Keratinocyte (primary cell): ENCODE data around the gene ADSS2. TPM values are rescaled to one million over a fixed set of nuclear protein-coding genes. Genes with fewer than 3 reads are reported as not detected.

Experiments
- DNase-seq: peaks from one replicate; pipeline ENCODE4 v3.0.0-alpha.2; 2011; ENCODE audit warnings: low read depth, missing footprints, low spot score
- FAIRE-seq: peaks from 2 replicates; lab custom pipeline; 2011; peaks lifted over from hg19 to GRCh38; lab: Jason Lieb, UNC
- H2AFZ ChIP-seq: 2 replicates; pipeline ENCODE4 v1.6.0; 2012; ENCODE audit warnings: low read length, control low read depth, inconsistent platforms; ENCODE audit not compliant: control insufficient read depth
- H3K27ac ChIP-seq: 2 replicates; pipeline ENCODE4 v1.5.1; 2011; ENCODE audit warnings: low read length; ENCODE audit not compliant: control insufficient read depth, insufficient read depth
- H3K27me3 ChIP-seq: 3 replicates; pipeline ENCODE4 v1.6.0; 2011; ENCODE audit warnings: low read length; ENCODE audit not compliant: control insufficient read depth, insufficient read depth; ENCODE audit errors: extremely low read depth
- H3K36me3 ChIP-seq, 2 experiments: 2 replicates in 1 of 2; 3 replicates in 1 of 2; pipeline ENCODE4 v1.5.1; 2011; ENCODE audit warnings: low read length in 2 of 2, mild to moderate bottlenecking in 1 of 2; ENCODE audit not compliant: control insufficient read depth in 2 of 2, insufficient read depth in 2 of 2; ENCODE audit errors: extremely low read depth in 1 of 2
- H3K4me1 ChIP-seq: 3 replicates; pipeline ENCODE4 v1.5.1; 2011; ENCODE audit warnings: low read length; ENCODE audit not compliant: control insufficient read depth, insufficient read depth; ENCODE audit errors: extremely low read depth
- H3K4me2 ChIP-seq: 3 replicates; pipeline ENCODE4 v1.6.0; 2011; ENCODE audit warnings: low read depth, low read length; ENCODE audit not compliant: control insufficient read depth, insufficient read depth; ENCODE audit errors: extremely low read depth
- H3K4me3 ChIP-seq, 3 experiments: fragments of 200-600 bp in 1 of 3; sonication (generic) in 1 of 3; 2 replicates in 2 of 3; 3 replicates in 1 of 3; pipeline ENCODE4 v1.5.1; 2011 to 2016; ENCODE audit warnings: low read length in 3 of 3, mild to moderate bottlenecking in 3 of 3, control low read depth in 2 of 3, inconsistent platforms in 1 of 3, low read depth in 1 of 3, mixed read lengths in 1 of 3, mixed run types in 1 of 3, moderate library complexity in 1 of 3; ENCODE audit not compliant: control insufficient read depth in 2 of 3, insufficient read depth in 2 of 3; ENCODE audit errors: extremely low read depth in 1 of 3
- H3K79me2 ChIP-seq: 2 replicates; pipeline ENCODE4 v1.6.0; 2012; ENCODE audit warnings: low read length; ENCODE audit not compliant: control insufficient read depth, insufficient read depth
- H3K9ac ChIP-seq: 3 replicates; pipeline ENCODE4 v1.6.0; 2011; ENCODE audit warnings: low read length; ENCODE audit not compliant: control insufficient read depth, insufficient read depth; ENCODE audit errors: extremely low read depth
- H3K9me1 ChIP-seq: 3 replicates; pipeline ENCODE4 v1.6.0; 2011; ENCODE audit warnings: low read length; ENCODE audit not compliant: control insufficient read depth, insufficient read depth; ENCODE audit errors: extremely low read depth
- H3K9me3 ChIP-seq: 2 replicates; pipeline ENCODE4 v1.5.1; 2012; ENCODE audit warnings: low read depth, low read length; ENCODE audit not compliant: control insufficient read depth
- H4K20me1 ChIP-seq: 3 replicates; pipeline ENCODE4 v1.6.0; 2011; ENCODE audit warnings: low read length; ENCODE audit not compliant: control insufficient read depth, insufficient read depth; ENCODE audit errors: extremely low read depth
- EZH2 ChIP-seq: IDR thresholded peaks from one replicate; pipeline ENCODE4 v1.6.1; 2012; ENCODE audit warnings: inconsistent platforms, mild to moderate bottlenecking, low read length, moderate library complexity
- dilution Hi-C: fragments of 300-500 bp; cut with MboI; formaldehyde crosslinking; loops from one replicate; pipeline ENCODE4 v1.7.0; 2020; ENCODE audit warnings: low sequenced_read_pairs; ENCODE audit not compliant: extremely low pct_ligation_motif_present
- polyA plus RNA-seq, 5 experiments: library from polyadenylated mRNA; depleted of rRNA in 3 of 5; stranded (reverse) in 3 of 5; stranded (forward) in 1 of 5; unstranded in 1 of 5; fragments of >200 nt; gene quantifications; 1 replicate in 1 of 5; 2 replicates in 3 of 5; 3 replicates in 1 of 5; pipeline versions ENCODE4 v1.2.1 to v1.2.3, GENCODE V29; 2011 to 2012; ENCODE audit warnings: missing spikeins in 2 of 5, low read depth in 1 of 5, low replicate concordance in 1 of 5
- TF ChIP-seq, protein P1 (sequence below), 3 experiments: IDR thresholded peaks in 1 of 3; conservative IDR thresholded peaks in 1 of 3; optimal IDR thresholded peaks in 1 of 3; 2 replicates in 2 of 3; 3 replicates in 1 of 3; pipeline versions ENCODE3 to v1.5.1; 2011; ENCODE audit warnings: low read length in 3 of 3, mild to moderate bottlenecking in 3 of 3, moderate library complexity in 2 of 3, control low read depth in 1 of 3, inconsistent platforms in 1 of 3; ENCODE audit not compliant: insufficient read depth in 2 of 3; ENCODE audit errors: extremely low read depth in 1 of 3

Gene ADSS2
- polyA plus RNA-seq, 1 donor (not counting 4 experiments of a cell fraction or from before 2014, with no cell fraction given) = 53.5 TPM

GRCh38 chr1:244413736-244414135 is 38.0 kb downstream of the ADSS2 start:
- no peak for DNase-seq
- H3K36me3 ChIP-seq = peaks cover 16 to 25% of the 10 kb centered on the region in 2 experiments

GRCh38 chr1:244412176-244412575 is 39.5 kb downstream of the ADSS2 start:
- Histone ChIP-seq H3K27me3 (no peaks in the 10 kb centered on the region), H3K9me3 (no peaks in the 10 kb centered on the region), H3K9me1 (no peaks in the 10 kb centered on the region), H4K20me1 (no peaks in the 10 kb centered on the region), H3K79me2 (no peaks in the 10 kb centered on the region), H3K9ac (no peak overlapping the region), H3K4me3 (no peak overlapping the region), H3K4me2 (no peak overlapping the region), H2AFZ (no peak overlapping the region), H3K27ac (no peak overlapping the region), H3K4me1 (peaks cover 9% of the 10 kb centered on the region), H3K36me3 (peaks cover 16 to 25% of the 10 kb centered on the region in 2 experiments)
- TF ChIP-seq EZH2 = no peak
- TF ChIP-seq, protein P1, sequence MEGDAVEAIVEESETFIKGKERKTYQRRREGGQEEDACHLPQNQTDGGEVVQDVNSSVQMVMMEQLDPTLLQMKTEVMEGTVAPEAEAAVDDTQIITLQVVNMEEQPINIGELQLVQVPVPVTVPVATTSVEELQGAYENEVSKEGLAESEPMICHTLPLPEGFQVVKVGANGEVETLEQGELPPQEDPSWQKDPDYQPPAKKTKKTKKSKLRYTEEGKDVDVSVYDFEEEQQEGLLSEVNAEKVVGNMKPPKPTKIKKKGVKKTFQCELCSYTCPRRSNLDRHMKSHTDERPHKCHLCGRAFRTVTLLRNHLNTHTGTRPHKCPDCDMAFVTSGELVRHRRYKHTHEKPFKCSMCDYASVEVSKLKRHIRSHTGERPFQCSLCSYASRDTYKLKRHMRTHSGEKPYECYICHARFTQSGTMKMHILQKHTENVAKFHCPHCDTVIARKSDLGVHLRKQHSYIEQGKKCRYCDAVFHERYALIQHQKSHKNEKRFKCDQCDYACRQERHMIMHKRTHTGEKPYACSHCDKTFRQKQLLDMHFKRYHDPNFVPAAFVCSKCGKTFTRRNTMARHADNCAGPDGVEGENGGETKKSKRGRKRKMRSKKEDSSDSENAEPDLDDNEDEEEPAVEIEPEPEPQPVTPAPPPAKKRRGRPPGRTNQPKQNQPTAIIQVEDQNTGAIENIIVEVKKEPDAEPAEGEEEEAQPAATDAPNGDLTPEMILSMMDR (optimal IDR thresholded peaks at IDR 0.05 in 1 of 3, IDR thresholded peaks at IDR 0.05 in 1 of 3, conservative IDR thresholded peaks at IDR 0.05 in 1 of 3; ENCODE audit: extremely low read depth in 1 of 3, insufficient read depth in 2 of 3, low read length in 3 of 3) = no peak
- FAIRE-seq (no peak), DNase-seq (no peak)
- dilution Hi-C loops = no loop called here

More at GRCh38 chr1:244413736-244414135, 38.0 kb downstream of the ADSS2 start:
- Histone ChIP-seq H3K4me3 (no peak overlapping the region), H3K9me3 (no peaks in the 10 kb centered on the region), H3K79me2 (no peaks in the 10 kb centered on the region), H3K27ac (no peak overlapping the region), H3K9ac (no peak overlapping the region), H2AFZ (no peak overlapping the region), H3K4me1 (peaks cover 9% of the 10 kb centered on the region), H3K4me2 (no peak overlapping the region), H4K20me1 (no peaks in the 10 kb centered on the region), H3K9me1 (no peaks in the 10 kb centered on the region), H3K27me3 (no peaks in the 10 kb centered on the region)
- TF ChIP-seq EZH2 = no peak
- TF ChIP-seq, protein P1 (optimal IDR thresholded peaks at IDR 0.05 in 1 of 3, IDR thresholded peaks at IDR 0.05 in 1 of 3, conservative IDR thresholded peaks at IDR 0.05 in 1 of 3; ENCODE audit: extremely low read depth in 1 of 3, insufficient read depth in 2 of 3, low read length in 3 of 3) = no peak
- FAIRE-seq = no peak
- dilution Hi-C loops = no loop called here
